Esophagus squamous epithelium (tissue), 5 donors: Measurements from ENCODE around the gene PIK3CB. TPM values are rescaled to one million over a fixed set of nuclear protein-coding genes. Genes with fewer than 3 reads are reported as not detected.

ENCODE experiments used
- DNase-seq: peaks from one replicate; lab custom pipeline; 2025; lab: John Stamatoyannopoulos, UW
- H3K27ac ChIP-seq, 4 donors: fragments of 200-600 bp; sonication (generic); one replicate each; pipeline ENCODE4 v1.5.1; 2016 to 2019; ENCODE audit warnings: mild to moderate bottlenecking in 1 of 4
- H3K27me3 ChIP-seq, 4 donors: fragments of 200-600 bp; sonication (generic); 1 replicate in 3 of 4; 2 replicates in 1 of 4; pipeline versions ENCODE4 v1.5.1 to v1.6.0; 2017 to 2021; ENCODE audit warnings: antibody characterized with exemption in 1 of 4
- H3K36me3 ChIP-seq, 3 donors: fragments of 200-600 bp; sonication (generic); one replicate each; pipeline ENCODE4 v1.5.1; 2016 to 2019
- H3K4me1 ChIP-seq, 3 donors: fragments of 200-600 bp; sonication (generic); one replicate each; pipeline ENCODE4 v1.5.1; 2017 to 2019
- H3K4me3 ChIP-seq, 4 donors: fragments of 200-600 bp; sonication (generic); 1 replicate in 3 of 4; 2 replicates in 1 of 4; pipeline ENCODE4 v1.5.1; 2016 to 2019; ENCODE audit warnings: mild to moderate bottlenecking in 2 of 4, moderate library complexity in 1 of 4
- H3K9me3 ChIP-seq, 3 donors: fragments of 200-600 bp; sonication (generic); one replicate each; pipeline ENCODE4 v1.5.1; 2016 to 2019
- CTCF ChIP-seq, 6 experiments: fragments of 450-650 bp in 4 of 6; fragments of 200-600 bp in 2 of 6; sonication (generic) in 2 of 6; IDR thresholded peaks; one replicate each; pipeline ENCODE4 v1.5.1; 2016 to 2019; ENCODE audit warnings: antibody characterized with exemption in 6 of 6, mild to moderate bottlenecking in 4 of 6, moderate library complexity in 4 of 6
- POLR2A ChIP-seq, 4 donors: fragments of 450-650 bp; IDR thresholded peaks; one replicate each; pipeline ENCODE4 v1.6.1; 2017; ENCODE audit warnings: antibody characterized with exemption in 4 of 4, mild to moderate bottlenecking in 4 of 4, moderate library complexity in 3 of 4
- WGBS, 2 donors: methylation state at CpG; one replicate each; pipeline ENCODE4 v1.1.5; 2018; 5-methylcytosine and 5-hydroxymethylcytosine counted together
- intact Hi-C: fragments of 100-400 bp; cut with DNase I; formaldehyde crosslinking; loops from one replicate; pipeline ENCODE4 v1.15.0; 2022
- total RNA-seq, 4 donors: library from RNA; depleted of rRNA; stranded (reverse); fragments of >200 nt; gene quantifications; one replicate each; pipeline ENCODE4 v1.1.0, GENCODE V29; 2016
- donor health status: DM: yes; HTN: yes; CAD: no.

The PIK3CB gene
- total RNA-seq, 4 donors from 2014 or later = 14.7 to 36.2 (median 28.5) TPM

DNA sequence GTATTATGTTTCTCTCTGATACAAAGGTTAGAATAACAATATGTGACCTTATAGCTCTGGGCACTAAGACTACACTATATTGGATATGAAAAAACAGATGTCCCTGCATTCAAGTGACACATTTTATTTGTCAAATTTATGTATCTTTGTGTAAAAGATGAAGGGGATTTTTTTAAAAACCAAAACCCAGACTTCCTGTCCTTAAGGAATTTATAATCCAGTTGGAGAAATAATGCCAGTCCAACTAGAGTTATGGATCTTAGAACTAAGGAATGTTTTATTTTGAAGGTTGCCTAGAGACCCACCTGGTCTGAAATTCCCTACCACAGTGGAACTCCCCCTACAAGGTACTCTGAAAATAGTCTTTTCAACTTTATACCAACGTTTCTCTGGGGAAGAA, 33.3 kb upstream of the PIK3CB start:
- no peak overlapping the region for H3K27ac ChIP-seq
- H3K36me3 ChIP-seq = no peaks in the 10 kb centered on the region
- WGBS, 2 donors = 0% methylated on average over 1 of the region's 1 CpG
- H3K4me3 ChIP-seq = no peak overlapping the region
- intact Hi-C loops = no loop called here
- peaks cover 2 to 16% (median 8%) of the 10 kb centered on the region in 3 donors for H3K4me1 ChIP-seq
- TF ChIP-seq CTCF (IDR thresholded peaks at IDR 0.05) (no peak), POLR2A (IDR thresholded peaks at IDR 0.05) (no peak)
- no peaks in the 10 kb centered on the region for H3K9me3 ChIP-seq
- H3K27me3 ChIP-seq = no peaks in the 10 kb centered on the region
- no peak for DNase-seq

GRCh38 chr3:138863776-138864113, 29.0 kb upstream of the PIK3CB start:
- Histone ChIP-seq H3K27ac (peak overlapping the region; percentile 82 to 93 (median 86)), H3K4me1 (peaks cover 15 to 39% (median 16%) of the 10 kb centered on the region in 3 donors), H3K4me3 (no peak overlapping the region), H3K9me3 (no peaks in the 10 kb centered on the region), H3K36me3 (no peaks in the 10 kb centered on the region), H3K27me3 (no peaks in the 10 kb centered on the region)
- intact Hi-C loops = no loop called here
- no peak for DNase-seq
- TF ChIP-seq CTCF (IDR thresholded peaks at IDR 0.05) (no peak), POLR2A (IDR thresholded peaks at IDR 0.05) (no peak)
- 87 to 90% methylated on average over 4 of the region's 4 CpGs for WGBS, 2 donors

DNA sequence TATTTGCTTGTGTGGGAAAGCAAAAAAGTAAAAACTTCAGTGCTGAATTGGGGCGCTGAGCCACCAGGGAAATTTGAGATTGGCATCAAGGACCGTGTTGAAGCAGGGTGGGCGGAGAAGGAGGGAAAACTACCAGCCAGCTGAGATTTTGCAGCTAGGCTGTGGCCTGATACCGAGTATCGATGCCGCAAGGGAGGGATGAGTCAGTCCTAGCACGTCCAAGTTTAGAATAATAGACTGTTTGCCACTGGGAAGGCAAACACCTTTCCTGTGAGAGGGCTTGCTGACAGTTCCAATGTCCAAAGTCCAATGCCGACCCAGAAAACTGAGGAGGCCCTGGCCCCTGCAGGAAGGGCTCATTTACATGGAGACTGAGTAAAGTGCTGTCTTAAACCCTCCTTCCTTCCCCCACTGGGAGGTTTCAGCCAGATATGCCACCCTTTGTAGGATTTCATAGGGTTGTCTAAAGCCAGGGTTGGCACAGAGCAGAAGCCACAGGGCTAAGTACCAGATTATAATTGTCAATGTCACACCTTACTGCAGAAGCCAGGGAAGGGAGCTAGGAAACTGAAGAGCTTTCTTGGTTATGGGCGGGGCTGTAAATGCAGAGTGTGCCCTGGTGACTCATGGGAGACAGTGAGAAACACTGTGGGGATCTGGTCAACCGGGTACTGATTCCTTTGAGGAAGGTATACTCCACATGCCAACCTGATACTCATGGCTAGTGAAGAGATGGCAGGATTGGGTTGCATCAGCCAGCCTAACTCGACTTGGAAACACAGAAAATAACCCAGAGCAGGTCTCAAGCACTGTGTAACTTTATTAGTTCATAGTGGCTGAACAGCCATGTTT, 28.4 kb upstream of the PIK3CB start:
- Histone ChIP-seq H3K27me3 (no peaks in the 10 kb centered on the region), H3K9me3 (no peaks in the 10 kb centered on the region), H3K4me3 (peak overlapping the region in 3 of 4 donors; percentile 13 to 34 (median 16)), H3K4me1 (peaks cover 15 to 39% (median 16%) of the 10 kb centered on the region in 3 donors), H3K36me3 (no peaks in the 10 kb centered on the region), H3K27ac (peak overlapping the region; percentile 82 to 93 (median 86))
- intact Hi-C loops = no loop called here
- no peak for DNase-seq
- 16 to 19% methylated on average over 8 to 11 of the region's 11 CpGs for WGBS, 2 donors
- TF ChIP-seq POLR2A (IDR thresholded peaks at IDR 0.05) (no peak), CTCF (IDR thresholded peaks at IDR 0.05) (peak in 1 of 6 experiments; percentile 9)

DNA sequence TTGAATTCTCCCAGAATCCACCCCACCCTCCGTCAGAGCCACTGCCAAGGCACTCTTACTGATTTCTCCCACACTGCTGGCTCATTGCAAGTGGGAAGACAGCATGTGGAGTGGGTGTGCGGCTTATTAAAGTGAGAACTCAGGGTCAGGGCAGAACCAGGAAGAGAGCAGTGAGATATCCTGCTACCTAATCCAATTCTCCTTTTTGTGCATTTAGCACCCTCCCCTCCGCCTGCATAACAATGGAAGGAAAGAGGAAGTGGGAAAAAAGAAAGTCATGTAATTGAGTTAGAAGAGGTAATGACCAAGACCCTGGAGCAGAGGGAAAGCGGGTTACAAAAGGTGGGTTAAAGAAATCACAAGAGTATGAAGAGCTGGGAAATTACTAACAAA, 27.8 kb upstream of the PIK3CB start:
- WGBS, 2 donors = 21 to 46% methylated on average over 4 of the region's 4 CpGs
- no peak for DNase-seq
- no peaks in the 10 kb centered on the region for H3K27me3 ChIP-seq
- H3K36me3 ChIP-seq = no peaks in the 10 kb centered on the region
- no peak for TF ChIP-seq CTCF (IDR thresholded peaks at IDR 0.05)
- no peak for TF ChIP-seq POLR2A (IDR thresholded peaks at IDR 0.05)
- intact Hi-C loops = no loop called here
- H3K4me3 ChIP-seq = peak overlapping the region in 3 of 4 donors; percentile 13 to 34 (median 16)
- H3K27ac ChIP-seq = peak overlapping the region; percentile 82 to 93 (median 86)
- H3K4me1 ChIP-seq = peaks cover 15 to 44% (median 16%) of the 10 kb centered on the region in 3 donors
- H3K9me3 ChIP-seq = no peaks in the 10 kb centered on the region

- H3K4me1 ChIP-seq = peaks cover 15 to 46% (median 16%) of the 10 kb centered on the region in 3 donors
- TF ChIP-seq CTCF (IDR thresholded peaks at IDR 0.05) (no peak), POLR2A (IDR thresholded peaks at IDR 0.05) (no peak)
- H3K27ac ChIP-seq = peak overlapping the region; percentile 82 to 93 (median 86)
- no peak for DNase-seq
- no peak overlapping the region for H3K4me3 ChIP-seq
- intact Hi-C loops = no loop called here
- no peaks in the 10 kb centered on the region for H3K9me3 ChIP-seq
- H3K27me3 ChIP-seq = no peaks in the 10 kb centered on the region
- H3K36me3 ChIP-seq = no peaks in the 10 kb centered on the region
- WGBS, 2 donors = 66 to 74% methylated on average over 5 of the region's 5 CpGs
Observed at GRCh38 chr3:138861798-138862197, 27.1 kb upstream of the PIK3CB start.
